ENCODE measurements around the gene TBCD.

The TBCD gene

GRCh38 chr17:82912484-82913089 lies 160.7 kb downstream of the TBCD start:
- Histone ChIP-seq H3K9me3 (ENCODE audit: low read depth, low read length) (no peaks in the 10 kb centered on the region), H3K36me3 (ENCODE audit: insufficient read depth, low read length) (peaks cover 15% of the 10 kb centered on the region), H3K27ac (peak overlapping the region; percentile 96), H3K9ac (ENCODE audit: insufficient read length) (peak overlapping the region; percentile 36), H3K4me3 (no peak overlapping the region)
- DNase-seq (ENCODE audit: low read depth, low spot score) = no peak
- no peak for TF ChIP-seq EZH2 (IDR thresholded peaks at IDR 0.05)
- no peak for TF ChIP-seq FOXP2 (optimal IDR thresholded peaks at IDR 0.05; ENCODE audit: control extremely low read depth, extremely low read length, insufficient read depth)
- TF ChIP-seq POLR2AphosphoS5 (IDR thresholded peaks at IDR 0.05; ENCODE audit: borderline replicate concordance, low read depth, low read length) = no peak

- TF ChIP-seq POLR2AphosphoS5 (IDR thresholded peaks at IDR 0.05; ENCODE audit: borderline replicate concordance, low read depth, low read length) (no peak), FOXP2 (optimal IDR thresholded peaks at IDR 0.05; ENCODE audit: control extremely low read depth, extremely low read length, insufficient read depth) (no peak), EZH2 (IDR thresholded peaks at IDR 0.05) (no peak)
- Histone ChIP-seq H3K4me3 (no peak overlapping the region), H3K27ac (no peak overlapping the region), H3K36me3 (ENCODE audit: insufficient read depth, low read length) (peaks cover 15% of the 10 kb centered on the region), H3K9me3 (ENCODE audit: low read depth, low read length) (no peaks in the 10 kb centered on the region), H3K9ac (ENCODE audit: insufficient read length) (no peak overlapping the region)
- no peak for DNase-seq (ENCODE audit: low read depth, low spot score)
Measured at GRCh38 chr17:82913304-82914043, 161.6 kb downstream of the TBCD start.

DNA sequence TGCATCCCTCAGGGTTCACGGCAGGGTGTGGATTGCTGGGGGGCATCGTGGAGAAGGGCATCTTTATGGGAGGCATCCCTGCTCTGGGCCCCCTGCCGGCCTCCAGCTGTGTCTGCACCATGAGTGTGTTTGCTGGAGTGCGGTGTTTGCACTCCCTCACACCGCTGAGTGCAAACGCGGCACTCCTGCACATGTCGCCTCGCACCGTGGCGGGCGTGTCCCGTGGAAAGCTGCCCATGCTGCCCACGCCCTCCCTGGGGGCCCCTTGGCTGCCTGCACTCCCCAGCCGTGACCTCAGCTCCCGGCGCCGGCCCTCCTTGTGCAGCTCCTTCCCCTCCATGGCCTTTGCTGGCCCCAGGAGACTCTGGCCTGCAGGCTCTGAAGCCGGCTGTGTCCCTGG lies 162.5 kb downstream of the TBCD start:
- peak overlapping the region; percentile 33 for H3K4me3 ChIP-seq
- TF ChIP-seq POLR2AphosphoS5 (IDR thresholded peaks at IDR 0.05; ENCODE audit: borderline replicate concordance, low read depth, low read length) (no peak), FOXP2 (optimal IDR thresholded peaks at IDR 0.05; ENCODE audit: control extremely low read depth, extremely low read length, insufficient read depth) (no peak), EZH2 (IDR thresholded peaks at IDR 0.05) (no peak)
- peak overlapping the region; percentile 40 for H3K9ac ChIP-seq (ENCODE audit: insufficient read length)
- H3K27ac ChIP-seq = peak overlapping the region; percentile 33; the same call in 1 of the 2 replicates
- H3K9me3 ChIP-seq (ENCODE audit: low read depth, low read length) = no peaks in the 10 kb centered on the region
- H3K36me3 ChIP-seq (ENCODE audit: insufficient read depth, low read length) = peaks cover 15% of the 10 kb centered on the region
- DNase-seq (ENCODE audit: low read depth, low spot score) = no peak

- no peaks in the 10 kb centered on the region for H3K9me3 ChIP-seq (ENCODE audit: low read depth, low read length)
- peak overlapping the region; percentile 33; the same call in 1 of the 2 replicates for H3K27ac ChIP-seq
- H3K36me3 ChIP-seq (ENCODE audit: insufficient read depth, low read length) = peaks cover 15% of the 10 kb centered on the region
- H3K4me3 ChIP-seq = no peak overlapping the region; the same call in 1 of the 2 replicates
- no peak overlapping the region for H3K9ac ChIP-seq (ENCODE audit: insufficient read length)
- DNase-seq (ENCODE audit: low read depth, low spot score) = no peak
- TF ChIP-seq EZH2 (IDR thresholded peaks at IDR 0.05) = no peak
- no peak for TF ChIP-seq FOXP2 (optimal IDR thresholded peaks at IDR 0.05; ENCODE audit: control extremely low read depth, extremely low read length, insufficient read depth)
- TF ChIP-seq POLR2AphosphoS5 (IDR thresholded peaks at IDR 0.05; ENCODE audit: borderline replicate concordance, low read depth, low read length) = no peak
Measured at GRCh38 chr17:82915010-82915756, 163.3 kb downstream of the TBCD start.

DNA sequence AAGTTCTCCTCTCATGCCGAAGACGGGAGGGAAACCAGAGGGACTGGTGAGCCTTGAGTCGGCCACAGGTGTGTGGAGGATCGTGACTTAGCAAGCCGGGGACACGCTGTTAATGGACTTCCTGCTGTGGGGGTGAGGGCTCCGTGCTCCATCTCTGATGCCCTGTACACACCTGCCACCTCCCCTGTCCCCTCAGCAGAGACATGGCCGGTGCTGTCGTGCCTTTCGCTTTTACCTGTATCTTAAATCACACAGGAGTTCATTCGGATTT lies 163.8 kb downstream of the TBCD start:
- no peak overlapping the region for H3K9ac ChIP-seq (ENCODE audit: insufficient read length)
- H3K9me3 ChIP-seq (ENCODE audit: low read depth, low read length) = no peaks in the 10 kb centered on the region
- DNase-seq (ENCODE audit: low read depth, low spot score) = no peak
- H3K27ac ChIP-seq = no peak overlapping the region
- H3K4me3 ChIP-seq = no peak overlapping the region
- TF ChIP-seq EZH2 (IDR thresholded peaks at IDR 0.05) (no peak), POLR2AphosphoS5 (IDR thresholded peaks at IDR 0.05; ENCODE audit: borderline replicate concordance, low read depth, low read length) (no peak), FOXP2 (optimal IDR thresholded peaks at IDR 0.05; ENCODE audit: control extremely low read depth, extremely low read length, insufficient read depth) (no peak)
- peaks cover 15% of the 10 kb centered on the region for H3K36me3 ChIP-seq (ENCODE audit: insufficient read depth, low read length)

GRCh38 chr17:82917699-82918345 lies 166.0 kb downstream of the TBCD start:
- DNase-seq (ENCODE audit: low read depth, low spot score) = no peak
- H3K27ac ChIP-seq = peak overlapping the region; percentile 79
- H3K36me3 ChIP-seq (ENCODE audit: insufficient read depth, low read length) = peaks cover 9% of the 10 kb centered on the region; the same call in 1 of the 2 replicates
- H3K9me3 ChIP-seq (ENCODE audit: low read depth, low read length) = no peaks in the 10 kb centered on the region
- H3K9ac ChIP-seq (ENCODE audit: insufficient read length) = peak overlapping the region; percentile 59
- H3K4me3 ChIP-seq = 0 out of 2 replicates have a peak overlapping the region, but pooled peaks have one; percentile 29
- TF ChIP-seq EZH2 (IDR thresholded peaks at IDR 0.05) (no peak), FOXP2 (optimal IDR thresholded peaks at IDR 0.05; ENCODE audit: control extremely low read depth, extremely low read length, insufficient read depth) (no peak), POLR2AphosphoS5 (IDR thresholded peaks at IDR 0.05; ENCODE audit: borderline replicate concordance, low read depth, low read length) (no peak)

DNA sequence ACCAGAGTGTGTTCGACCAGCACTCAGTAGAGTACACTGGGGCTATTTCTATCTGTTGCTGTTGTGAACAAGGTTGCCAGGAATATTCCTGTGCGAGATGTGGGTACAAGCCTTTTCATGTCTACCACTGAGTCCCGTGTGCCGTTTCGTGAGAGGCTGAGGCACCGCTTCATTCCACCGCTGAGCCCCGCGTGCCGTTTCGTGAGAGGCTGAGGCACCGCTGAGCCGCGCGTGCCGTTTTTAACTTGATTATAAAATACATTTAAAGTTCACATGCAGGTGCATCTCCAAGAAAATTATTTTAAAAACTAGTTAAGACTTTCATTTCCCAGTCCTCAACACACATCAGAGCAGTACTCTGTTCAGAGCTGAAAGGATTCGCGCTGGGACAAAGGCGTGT lies 166.6 kb downstream of the TBCD start:
- H3K9ac ChIP-seq (ENCODE audit: insufficient read length) = no peak overlapping the region
- no peaks in the 10 kb centered on the region for H3K9me3 ChIP-seq (ENCODE audit: low read depth, low read length)
- peak overlapping the region; percentile 79 for H3K27ac ChIP-seq
- H3K4me3 ChIP-seq = no peak overlapping the region
- peaks cover 3% of the 10 kb centered on the region; the same call in 1 of the 2 replicates for H3K36me3 ChIP-seq (ENCODE audit: insufficient read depth, low read length)
- no peak for DNase-seq (ENCODE audit: low read depth, low spot score)
- no peak for TF ChIP-seq POLR2AphosphoS5 (IDR thresholded peaks at IDR 0.05; ENCODE audit: borderline replicate concordance, low read depth, low read length)
- TF ChIP-seq FOXP2 (optimal IDR thresholded peaks at IDR 0.05; ENCODE audit: control extremely low read depth, extremely low read length, insufficient read depth) = no peak
- no peak for TF ChIP-seq EZH2 (IDR thresholded peaks at IDR 0.05)

GRCh38 chr17:82920150-82920549 lies 168.3 kb downstream of the TBCD start:
- DNase-seq (ENCODE audit: low read depth, low spot score) = no peak
- H3K4me3 ChIP-seq = no peak overlapping the region
- TF ChIP-seq POLR2AphosphoS5 (IDR thresholded peaks at IDR 0.05; ENCODE audit: borderline replicate concordance, low read depth, low read length) (no peak), FOXP2 (optimal IDR thresholded peaks at IDR 0.05; ENCODE audit: control extremely low read depth, extremely low read length, insufficient read depth) (no peak), EZH2 (IDR thresholded peaks at IDR 0.05) (no peak)
- peaks cover 5% of the 10 kb centered on the region; the same call in 1 of the 2 replicates for H3K36me3 ChIP-seq (ENCODE audit: insufficient read depth, low read length)
- H3K9ac ChIP-seq (ENCODE audit: insufficient read length) = no peak overlapping the region
- H3K9me3 ChIP-seq (ENCODE audit: low read depth, low read length) = no peaks in the 10 kb centered on the region
- no peak overlapping the region for H3K27ac ChIP-seq
